Mesenteric fat pad (tissue), 1 donor: ENCODE data around the gene CHPF2. TPM values are rescaled to one million over a fixed set of nuclear protein-coding genes. Genes with fewer than 3 reads are reported as not detected.

Source experiments
- DNase-seq: peaks from one replicate; pipeline ENCODE4 v3.0.0-alpha.2; 2020; ENCODE audit warnings: low spot score
- total RNA-seq: library from RNA; stranded (reverse); fragmentation: NEBNext Ultra II Directional; extraction: Animal tissue kit (Norgen Biotek cat#: 25700); gene quantifications from one replicate; pipeline ENCODE4 v1.2.1, GENCODE V29; 2021
- donor health status: DM: yes; HTN: yes; CAD: no.

The CHPF2 gene
- total RNA-seq, 1 donor from 2014 or later = 42.1 TPM

- DNase-seq = no peak
These were observed 28.2 kb downstream of the CHPF2 start for GRCh38 chr7:151260471-151260870.

- no peak for DNase-seq
These were observed 28.6 kb downstream of the CHPF2 start for GRCh38 chr7:151260883-151261282.

- no peak for DNase-seq
These were observed 29.2 kb downstream of the CHPF2 start for GRCh38 chr7:151261529-151261928.

- DNase-seq = no peak
These were observed 32.3 kb downstream of the CHPF2 start for GRCh38 chr7:151264615-151265014.

GRCh38 chr7:151265351-151265931 lies 33.2 kb downstream of the CHPF2 start:
- DNase-seq = no peak

GRCh38 chr7:151269511-151269910 lies 37.2 kb downstream of the CHPF2 start:
- no peak for DNase-seq

GRCh38 chr7:151271699-151272355 lies 39.5 kb downstream of the CHPF2 start:
- DNase-seq = no peak

- DNase-seq = no peak
These were observed 40.1 kb downstream of the CHPF2 start for GRCh38 chr7:151272405-151272804.

- no peak for DNase-seq
These were observed 40.6 kb downstream of the CHPF2 start for GRCh38 chr7:151272877-151273276.

GRCh38 chr7:151273651-151274390 lies 41.5 kb downstream of the CHPF2 start:
- DNase-seq = no peak

GRCh38 chr7:151274396-151274795 lies 42.1 kb downstream of the CHPF2 start:
- no peak for DNase-seq

- no peak for DNase-seq
These were observed 42.9 kb downstream of the CHPF2 start for GRCh38 chr7:151274936-151275812.

GRCh38 chr7:151275813-151276577 lies 43.7 kb downstream of the CHPF2 start:
- no peak for DNase-seq

GRCh38 chr7:151276666-151277590 lies 44.6 kb downstream of the CHPF2 start:
- no peak for DNase-seq

GRCh38 chr7:151277631-151278030 lies 45.3 kb downstream of the CHPF2 start:
- no peak for DNase-seq

GRCh38 chr7:151278949-151279348 lies 46.7 kb downstream of the CHPF2 start:
- no peak for DNase-seq

GRCh38 chr7:151279868-151280267 lies 47.6 kb downstream of the CHPF2 start:
- no peak for DNase-seq

- no peak for DNase-seq
These were observed 48.2 kb downstream of the CHPF2 start for GRCh38 chr7:151280388-151281019.

GRCh38 chr7:151281686-151282085 lies 49.4 kb downstream of the CHPF2 start:
- DNase-seq = no peak
